Thyroid gland (tissue), 4 donors: Measurements from ENCODE around the gene RALGDS. TPM values are rescaled to one million over a fixed set of nuclear protein-coding genes. Genes with fewer than 3 reads are reported as not detected.

ENCODE experiments used
- microRNA-seq: library from miRNA; unstranded; fragments of <30 nt; microRNA quantifications from one replicate; pipeline ENCODE4, GENCODE V29; 2016
- small RNA-seq: library from RNA; depleted of rRNA; stranded (forward); fragments of <200 nt; gene quantifications from one replicate; pipeline ENCODE3, GENCODE V24; 2016
- total RNA-seq, 4 donors: library from RNA; depleted of rRNA; stranded (reverse); fragments of >200 nt; gene quantifications; one replicate each; pipeline ENCODE4 v1.2.3, GENCODE V29; 2016

Gene RALGDS
- total RNA-seq, 4 donors from 2014 or later = 32.2 to 55.3 (median 43.5) TPM

Small RNA genes lying within 50 kb of the gene (microRNA-seq; reads per million reads assigned to microRNA genes)
- gene MIR6877 = 1.8 reads per million

Small RNA genes lying within 50 kb of the gene (small RNA-seq; reads per million reads assigned to genes)
- not detected for gene MIR6877

Other genes with a start within 250 kb of the RALGDS start
- 1 to 10 TPM; 5.4 to 9.9 (median 8.0) TPM for gene AK8, start 243.0 kb downstream of the RALGDS start, total RNA-seq
- 10 to 100 TPM; 14.6 to 22.3 (median 19.0) TPM for gene SPACA9, start 242.3 kb downstream of the RALGDS start, total RNA-seq
- gene TSC1, start 176.6 kb downstream of the RALGDS start, total RNA-seq = 100 to 1,000 TPM in 1 of 4 donors, 10 to 100 TPM in 3; 52.7 to 114 (median 66.7) TPM
- under 1 TPM in 1 of 4 donors, not detected in 3; 0.11 TPM for gene GFI1B, start 142.5 kb downstream of the RALGDS start, total RNA-seq
- 10 to 100 TPM; 49.3 to 69.0 (median 56.8) TPM for gene GTF3C5, start 90.2 kb downstream of the RALGDS start, total RNA-seq
- under 1 TPM in 3 of 4 donors, not detected in 1; 0.27 to 0.46 (median 0.33) TPM for gene CEL, start 59.3 kb downstream of the RALGDS start, total RNA-seq
- 10 to 100 TPM; 21.4 to 45.0 (median 25.1) TPM for gene GBGT1, start 42.7 kb upstream of the RALGDS start, total RNA-seq
- not detected for gene OBP2B, start 88.0 kb upstream of the RALGDS start, total RNA-seq
- gene ABO, start 154.0 kb upstream of the RALGDS start, total RNA-seq = 10 to 100 TPM; 15.7 to 32.6 (median 24.9) TPM
- gene SURF6, start 214.9 kb upstream of the RALGDS start, total RNA-seq = 10 to 100 TPM; 18.4 to 34.9 (median 22.0) TPM
- 10 to 100 TPM; 41.9 to 58.2 (median 48.6) TPM for gene MED22, start 226.9 kb upstream of the RALGDS start, total RNA-seq
- 1,000 to 10,000 TPM; 1,394 to 2,407 (median 1,585) TPM for gene RPL7A, start 227.0 kb upstream of the RALGDS start, total RNA-seq
- 10 to 100 TPM; 51.5 to 82.7 (median 64.7) TPM for gene SURF1, start 235.2 kb upstream of the RALGDS start, total RNA-seq
- 10 to 100 TPM; 26.2 to 42.7 (median 31.6) TPM for gene SURF2, start 235.3 kb upstream of the RALGDS start, total RNA-seq